ENCODE data around the gene SUDS3. TPM values are rescaled to one million over a fixed set of nuclear protein-coding genes. Genes with fewer than 3 reads are reported as not detected.
"Not testable (repeated sequence)": the region's sequence is repeated elsewhere in the genome, so short reads cannot be mapped to it uniquely, and the experiment has no call there.

SUDS3 gene
- total RNA-seq, 1 experiment from 2014 or later: 55.0 TPM

GRCh38 chr12:118391424-118391823, 15.1 kb downstream of the SUDS3 start:
- H2AFZ ChIP-seq (ENCODE audit: low read length): no peak overlapping the region
- H3K9me2 ChIP-seq (replicated peaks; ENCODE audit: insufficient read depth, low read length): no peaks in the 10 kb centered on the region
- H3K79me2 ChIP-seq (ENCODE audit: low read length): peaks cover 27% of the 10 kb centered on the region
- H3K4me1 ChIP-seq (ENCODE audit: low read length): no peaks in the 10 kb centered on the region
- H3K9ac ChIP-seq (ENCODE audit: low read length): no peak overlapping the region
- no peak overlapping the region for H3K27ac ChIP-seq (ENCODE audit: low read length)
- no peaks in the 10 kb centered on the region for H3K27me3 ChIP-seq (ENCODE audit: low read length)
- no peak for DNase-seq
- H3K9me3 ChIP-seq (ENCODE audit: low read length): no peaks in the 10 kb centered on the region
- no peak overlapping the region for H3K4me3 ChIP-seq (ENCODE audit: low read length)
- H3K4me2 ChIP-seq (ENCODE audit: low read depth, low read length, poor library complexity, severe bottlenecking): no peak overlapping the region
- H3K36me3 ChIP-seq (ENCODE audit: insufficient read depth, low read length): peaks cover 33% of the 10 kb centered on the region; the same call in 1 of the 2 replicates
- no peaks in the 10 kb centered on the region for H4K20me1 ChIP-seq (ENCODE audit: insufficient read depth, low read depth, low read length)

GRCh38 chr12:118391836-118392235, 15.5 kb downstream of the SUDS3 start:
- no peaks in the 10 kb centered on the region for H3K9me3 ChIP-seq (ENCODE audit: low read length)
- no peaks in the 10 kb centered on the region for H3K9me2 ChIP-seq (replicated peaks; ENCODE audit: insufficient read depth, low read length)
- H3K4me2 ChIP-seq (ENCODE audit: low read depth, low read length, poor library complexity, severe bottlenecking): no peak overlapping the region
- H3K27ac ChIP-seq (ENCODE audit: low read length): no peak overlapping the region
- no peaks in the 10 kb centered on the region for H3K4me1 ChIP-seq (ENCODE audit: low read length)
- peaks cover 37% of the 10 kb centered on the region; the same call in 1 of the 2 replicates for H3K36me3 ChIP-seq (ENCODE audit: insufficient read depth, low read length)
- H3K4me3 ChIP-seq (ENCODE audit: low read length): no peak overlapping the region
- no peaks in the 10 kb centered on the region for H3K27me3 ChIP-seq (ENCODE audit: low read length)
- no peak for DNase-seq
- no peak overlapping the region for H3K9ac ChIP-seq (ENCODE audit: low read length)
- H3K79me2 ChIP-seq (ENCODE audit: low read length): peaks cover 31% of the 10 kb centered on the region
- H2AFZ ChIP-seq (ENCODE audit: low read length): no peak overlapping the region
- H4K20me1 ChIP-seq (ENCODE audit: insufficient read depth, low read depth, low read length): no peaks in the 10 kb centered on the region

GRCh38 chr12:118397708-118398440, 21.5 kb downstream of the SUDS3 start:
- Histone ChIP-seq H2AFZ (ENCODE audit: low read length) (no peak overlapping the region), H3K36me3 (ENCODE audit: insufficient read depth, low read length) (peaks cover 50% of the 10 kb centered on the region)
- no peak for DNase-seq

GRCh38 chr12:118398524-118398923, 22.2 kb downstream of the SUDS3 start:
- H3K4me2 ChIP-seq (ENCODE audit: low read depth, low read length, poor library complexity, severe bottlenecking): no peak overlapping the region
- peaks cover 22% of the 10 kb centered on the region for H3K79me2 ChIP-seq (ENCODE audit: low read length)
- no peak overlapping the region for H3K4me3 ChIP-seq (ENCODE audit: low read length)
- H4K20me1 ChIP-seq (ENCODE audit: insufficient read depth, low read depth, low read length): no peaks in the 10 kb centered on the region
- peaks cover 49% of the 10 kb centered on the region for H3K36me3 ChIP-seq (ENCODE audit: insufficient read depth, low read length)
- H3K9me2 ChIP-seq (replicated peaks; ENCODE audit: insufficient read depth, low read length): no peaks in the 10 kb centered on the region
- H3K4me1 ChIP-seq (ENCODE audit: low read length): no peaks in the 10 kb centered on the region
- H2AFZ ChIP-seq (ENCODE audit: low read length): no peak overlapping the region
- H3K27me3 ChIP-seq (ENCODE audit: low read length): no peaks in the 10 kb centered on the region
- no peaks in the 10 kb centered on the region for H3K9me3 ChIP-seq (ENCODE audit: low read length)
- no peak overlapping the region for H3K27ac ChIP-seq (ENCODE audit: low read length)
- H3K9ac ChIP-seq (ENCODE audit: low read length): no peak overlapping the region
- no peak for DNase-seq

More at GRCh38 chr12:118397708-118398440, 21.5 kb downstream of the SUDS3 start:
- peaks cover 27% of the 10 kb centered on the region for H3K79me2 ChIP-seq (ENCODE audit: low read length)
- no peaks in the 10 kb centered on the region for H3K27me3 ChIP-seq (ENCODE audit: low read length)
- H3K9me3 ChIP-seq (ENCODE audit: low read length): no peaks in the 10 kb centered on the region
- H3K27ac ChIP-seq (ENCODE audit: low read length): no peak overlapping the region
- no peaks in the 10 kb centered on the region for H3K4me1 ChIP-seq (ENCODE audit: low read length)
- H3K4me3 ChIP-seq (ENCODE audit: low read length): no peak overlapping the region
- no peak overlapping the region for H3K9ac ChIP-seq (ENCODE audit: low read length)
- no peaks in the 10 kb centered on the region for H3K9me2 ChIP-seq (replicated peaks; ENCODE audit: insufficient read depth, low read length)
- H3K4me2 ChIP-seq (ENCODE audit: low read depth, low read length, poor library complexity, severe bottlenecking): no peak overlapping the region
- H4K20me1 ChIP-seq (ENCODE audit: insufficient read depth, low read depth, low read length): no peaks in the 10 kb centered on the region

- Histone ChIP-seq H2AFZ (ENCODE audit: low read length) (no peak overlapping the region), H3K36me3 (ENCODE audit: insufficient read depth, low read length) (peaks cover 53% of the 10 kb centered on the region), H3K79me2 (ENCODE audit: low read length) (peaks cover 22% of the 10 kb centered on the region), H3K9me3 (ENCODE audit: low read length) (no peaks in the 10 kb centered on the region), H3K9ac (ENCODE audit: low read length) (no peak overlapping the region), H3K9me2 (replicated peaks; ENCODE audit: insufficient read depth, low read length) (no peaks in the 10 kb centered on the region), H3K27ac (ENCODE audit: low read length) (no peak overlapping the region), H3K4me2 (ENCODE audit: low read depth, low read length, poor library complexity, severe bottlenecking) (no peak overlapping the region), H3K27me3 (ENCODE audit: low read length) (no peaks in the 10 kb centered on the region), H4K20me1 (ENCODE audit: insufficient read depth, low read depth, low read length) (no peaks in the 10 kb centered on the region), H3K4me3 (ENCODE audit: low read length) (no peak overlapping the region), H3K4me1 (ENCODE audit: low read length) (no peaks in the 10 kb centered on the region)
- DNase-seq: no peak
Observed at GRCh38 chr12:118398940-118399339, 22.6 kb downstream of the SUDS3 start.

GRCh38 chr12:118402251-118402650, 25.9 kb downstream of the SUDS3 start:
- Histone ChIP-seq H3K27ac (ENCODE audit: low read length) (no peak overlapping the region), H3K4me2 (ENCODE audit: low read depth, low read length, poor library complexity, severe bottlenecking) (no peak overlapping the region), H3K4me1 (ENCODE audit: low read length) (no peaks in the 10 kb centered on the region), H3K27me3 (ENCODE audit: low read length) (no peaks in the 10 kb centered on the region), H3K9ac (ENCODE audit: low read length) (no peak overlapping the region), H3K79me2 (ENCODE audit: low read length) (peaks cover 15% of the 10 kb centered on the region), H3K9me2 (replicated peaks; ENCODE audit: insufficient read depth, low read length) (no peaks in the 10 kb centered on the region), H3K9me3 (ENCODE audit: low read length) (no peaks in the 10 kb centered on the region), H2AFZ (ENCODE audit: low read length) (no peak overlapping the region), H3K4me3 (ENCODE audit: low read length) (no peak overlapping the region), H3K36me3 (ENCODE audit: insufficient read depth, low read length) (peaks cover 61% of the 10 kb centered on the region), H4K20me1 (ENCODE audit: insufficient read depth, low read depth, low read length) (no peaks in the 10 kb centered on the region)
- no peak for DNase-seq

GRCh38 chr12:118404876-118405521, 28.6 kb downstream of the SUDS3 start:
- peaks cover 3% of the 10 kb centered on the region; the same call in 1 of the 2 replicates for H3K79me2 ChIP-seq (ENCODE audit: low read length)
- H3K4me1 ChIP-seq (ENCODE audit: low read length): no peaks in the 10 kb centered on the region
- H3K27ac ChIP-seq (ENCODE audit: low read length): no peak overlapping the region
- no peak overlapping the region for H2AFZ ChIP-seq (ENCODE audit: low read length)
- no peak overlapping the region for H3K4me2 ChIP-seq (ENCODE audit: low read depth, low read length, poor library complexity, severe bottlenecking)
- H3K27me3 ChIP-seq (ENCODE audit: low read length): no peaks in the 10 kb centered on the region
- DNase-seq: peak; percentile 87
- no peaks in the 10 kb centered on the region for H3K9me3 ChIP-seq (ENCODE audit: low read length)
- H4K20me1 ChIP-seq (ENCODE audit: insufficient read depth, low read depth, low read length): no peaks in the 10 kb centered on the region
- H3K9ac ChIP-seq (ENCODE audit: low read length): no peak overlapping the region
- H3K9me2 ChIP-seq (replicated peaks; ENCODE audit: insufficient read depth, low read length): no peaks in the 10 kb centered on the region
- H3K36me3 ChIP-seq (ENCODE audit: insufficient read depth, low read length): peaks cover 49% of the 10 kb centered on the region; the same call in 1 of the 2 replicates
- no peak overlapping the region for H3K4me3 ChIP-seq (ENCODE audit: low read length)

GRCh38 chr12:118408241-118408640, 31.9 kb downstream of the SUDS3 start:
- not testable (repeated sequence) for H3K4me1 ChIP-seq (ENCODE audit: low read length); H3K4me2 ChIP-seq (ENCODE audit: low read depth, low read length, poor library complexity, severe bottlenecking); H4K20me1 ChIP-seq (ENCODE audit: insufficient read depth, low read depth, low read length); H3K9ac ChIP-seq (ENCODE audit: low read length); H3K9me3 ChIP-seq (ENCODE audit: low read length); H3K4me3 ChIP-seq (ENCODE audit: low read length); H3K27ac ChIP-seq (ENCODE audit: low read length); DNase-seq; H3K9me2 ChIP-seq (replicated peaks; ENCODE audit: insufficient read depth, low read length); H3K79me2 ChIP-seq (ENCODE audit: low read length); H3K27me3 ChIP-seq (ENCODE audit: low read length); H2AFZ ChIP-seq (ENCODE audit: low read length)
- peaks cover 42% of the 10 kb centered on the region; the same call in 1 of the 2 replicates for H3K36me3 ChIP-seq (ENCODE audit: insufficient read depth, low read length)

Data from Karpas-422 (cell line).